ENCODE results near the gene SEC63.
"Not testable (repeated sequence)": the region's sequence is repeated elsewhere in the genome, so short reads cannot be mapped to it uniquely, and the experiment has no call there.

Gene SEC63

GRCh38 chr6:107976155-107976783, 18.3 kb upstream of the SEC63 start:
- Histone ChIP-seq H3K4me3 (no peak overlapping the region), H3K27ac (no peak overlapping the region)

- no peak overlapping the region for H3K4me3 ChIP-seq
- no peak overlapping the region for H3K27ac ChIP-seq
These were observed 15.6 kb upstream of the SEC63 start for GRCh38 chr6:107973594-107973993.

- Histone ChIP-seq H3K4me3 (no peak overlapping the region), H3K27ac (no peak overlapping the region)
These were observed 14.5 kb upstream of the SEC63 start for GRCh38 chr6:107972413-107973096.

- H3K27ac ChIP-seq, result no peak overlapping the region
- no peak overlapping the region for H3K4me3 ChIP-seq
These were observed 13.2 kb upstream of the SEC63 start for GRCh38 chr6:107971181-107971580.

GRCh38 chr6:107970255-107970654, 12.2 kb upstream of the SEC63 start:
- no peak overlapping the region for H3K4me3 ChIP-seq
- no peak overlapping the region for H3K27ac ChIP-seq

- Histone ChIP-seq H3K4me3 (no peak overlapping the region), H3K27ac (no peak overlapping the region)
These were observed 10.1 kb upstream of the SEC63 start for GRCh38 chr6:107968081-107968480.

GRCh38 chr6:107965746-107966145, 7.7 kb upstream of the SEC63 start:
- Histone ChIP-seq H3K27ac (peak overlapping the region in 3 of 21 experiments; percentile 27 to 57 (median 56)), H3K4me3 (no peak overlapping the region)

GRCh38 chr6:107962723-107963122, 4.7 kb upstream of the SEC63 start:
- Histone ChIP-seq H3K27ac (no peak overlapping the region), H3K4me3 (no peak overlapping the region)

- no peak overlapping the region for H3K4me3 ChIP-seq
These were observed 1.4 kb upstream of the SEC63 start for GRCh38 chr6:107959392-107959791.

GRCh38 chr6:107958689-107959362, 818 bp upstream of the SEC63 start:
- Histone ChIP-seq H3K4me3 (peak overlapping the region; percentile 60 to 99 (median 93)), H3K27ac (peak overlapping the region in 16 of 21 experiments; percentile 12 to 94 (median 76))

More at GRCh38 chr6:107959392-107959791, 1.4 kb upstream of the SEC63 start:
- no peak overlapping the region for H3K27ac ChIP-seq

GRCh38 chr6:107957308-107957908, 600 bp downstream of the SEC63 start:
- Histone ChIP-seq H3K4me3 (peak overlapping the region; percentile 60 to 99 (median 93)), H3K27ac (peak overlapping the region; percentile 46 to 97 (median 92))

GRCh38 chr6:107956586-107957307, 1.3 kb downstream of the SEC63 start:
- Histone ChIP-seq H3K4me3 (peak overlapping the region; percentile 60 to 99 (median 93)), H3K27ac (peak overlapping the region in 20 of 21 experiments; percentile 68 to 97 (median 92))

GRCh38 chr6:107956181-107956580, 1.8 kb downstream of the SEC63 start:
- peak overlapping the region in 5 of 7 experiments; percentile 82 to 99 (median 95) for H3K4me3 ChIP-seq
- peak overlapping the region in 5 of 21 experiments; percentile 86 to 97 (median 94) for H3K27ac ChIP-seq

GRCh38 chr6:107953858-107954414, 4.1 kb downstream of the SEC63 start:
- H3K4me3 ChIP-seq, H3K27ac ChIP-seq: not testable (repeated sequence)

GRCh38 chr6:107943626-107944439, 14.2 kb downstream of the SEC63 start:
- Histone ChIP-seq H3K4me3 (no peak overlapping the region), H3K27ac (no peak overlapping the region)

GRCh38 chr6:107942142-107942541, 15.9 kb downstream of the SEC63 start:
- Histone ChIP-seq H3K27ac (no peak overlapping the region), H3K4me3 (no peak overlapping the region)

- Histone ChIP-seq H3K27ac (no peak overlapping the region), H3K4me3 (no peak overlapping the region)
These were observed 16.4 kb downstream of the SEC63 start for GRCh38 chr6:107941627-107942026.

GRCh38 chr6:107941199-107941598, 16.8 kb downstream of the SEC63 start:
- no peak overlapping the region for H3K4me3 ChIP-seq
- H3K27ac ChIP-seq, result no peak overlapping the region

- H3K27ac ChIP-seq, H3K4me3 ChIP-seq: not testable (repeated sequence)
These were observed 21.1 kb downstream of the SEC63 start for GRCh38 chr6:107936910-107937292.
